Right ventricle myocardium superior (tissue), 1 donor: ENCODE results near the gene PROB1. TPM values are rescaled to one million over a fixed set of nuclear protein-coding genes. Genes with fewer than 3 reads are reported as not detected.
"Not testable (repeated sequence)": the region's sequence is repeated elsewhere in the genome, so short reads cannot be mapped to it uniquely, and the experiment has no call there.

ENCODE experiments used
- ATAC-seq: fragments of 200-7000 bp; cut with Tn5 transposase; one replicate; pipeline ENCODE4 v1.9.1; 2020; ENCODE audit warnings: mild to moderate bottlenecking; ENCODE audit not compliant: poor library complexity
- DNase-seq: peaks from one replicate; pipeline ENCODE4 v3.0.0-alpha.2; 2020
- intact Hi-C: fragments of 100-400 bp; cut with DNase I; formaldehyde crosslinking; loops from one replicate; pipeline ENCODE4 v1.11.2; 2022
- total RNA-seq: library from RNA; stranded (reverse); fragmentation: NEBNext Ultra II Directional; extraction: Animal tissue kit (Norgen Biotek cat#: 25700); gene quantifications from one replicate; pipeline ENCODE4 v1.2.1, GENCODE V29; 2021
- donor health status: DM: no; HTN: yes; CAD: no; lungs with severe emphysema.

The PROB1 gene
- total RNA-seq, 1 donor from 2014 or later, result 50.3 TPM

DNA sequence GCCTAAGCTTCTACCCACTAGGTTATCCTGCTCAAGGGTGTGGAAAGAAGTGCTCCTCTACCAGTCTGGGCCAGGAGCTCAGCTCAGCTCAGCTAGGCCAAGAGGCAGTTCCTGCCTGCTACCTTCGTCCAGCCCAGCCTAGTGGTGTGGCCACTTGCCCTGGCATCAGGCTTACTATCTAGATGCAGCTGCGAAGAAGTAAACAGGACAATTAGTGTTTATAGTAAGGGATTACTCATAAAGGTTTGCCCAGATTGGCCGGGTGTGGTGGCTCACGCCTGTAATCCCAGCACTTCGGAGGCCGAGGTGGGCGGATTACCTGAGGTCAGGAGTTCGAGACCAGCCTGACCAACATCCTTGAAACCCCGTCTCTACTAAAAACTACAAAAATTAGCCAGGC, 21.7 kb upstream of the PROB1 start:
- intact Hi-C loops, result loop anchor here (10.0 kb wide), 1 partner anchor 122 kb away; the partner anchor contains the start of gene MATR3

DNA sequence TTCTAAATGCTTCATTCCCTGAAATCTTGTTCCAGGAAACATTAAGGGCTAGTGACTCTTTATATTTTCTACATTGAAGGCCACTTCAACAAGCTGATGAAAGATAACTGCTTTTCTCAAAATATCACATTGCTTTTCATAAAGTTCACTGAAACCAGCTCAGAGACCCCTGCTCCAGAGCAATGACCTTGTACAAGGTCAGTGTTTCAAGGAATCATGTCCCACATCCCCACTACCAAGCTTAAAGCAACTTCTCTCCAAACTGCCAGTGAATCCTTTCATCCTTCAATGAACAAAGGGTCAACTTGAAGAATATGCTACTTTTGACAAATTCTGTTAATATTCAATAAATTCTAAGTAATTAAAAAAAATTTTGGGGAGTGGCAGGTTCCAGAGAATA, 21.0 kb upstream of the PROB1 start:
- ATAC-seq (no peak), DNase-seq (no peak)
- intact Hi-C loops, result loop anchor here (10.0 kb wide), 1 partner anchor 121 kb away; the partner anchor contains the start of gene MATR3

More for the DNA sequence above, 21.7 kb upstream of the PROB1 start:
- ATAC-seq (no peak), DNase-seq (no peak)

DNA sequence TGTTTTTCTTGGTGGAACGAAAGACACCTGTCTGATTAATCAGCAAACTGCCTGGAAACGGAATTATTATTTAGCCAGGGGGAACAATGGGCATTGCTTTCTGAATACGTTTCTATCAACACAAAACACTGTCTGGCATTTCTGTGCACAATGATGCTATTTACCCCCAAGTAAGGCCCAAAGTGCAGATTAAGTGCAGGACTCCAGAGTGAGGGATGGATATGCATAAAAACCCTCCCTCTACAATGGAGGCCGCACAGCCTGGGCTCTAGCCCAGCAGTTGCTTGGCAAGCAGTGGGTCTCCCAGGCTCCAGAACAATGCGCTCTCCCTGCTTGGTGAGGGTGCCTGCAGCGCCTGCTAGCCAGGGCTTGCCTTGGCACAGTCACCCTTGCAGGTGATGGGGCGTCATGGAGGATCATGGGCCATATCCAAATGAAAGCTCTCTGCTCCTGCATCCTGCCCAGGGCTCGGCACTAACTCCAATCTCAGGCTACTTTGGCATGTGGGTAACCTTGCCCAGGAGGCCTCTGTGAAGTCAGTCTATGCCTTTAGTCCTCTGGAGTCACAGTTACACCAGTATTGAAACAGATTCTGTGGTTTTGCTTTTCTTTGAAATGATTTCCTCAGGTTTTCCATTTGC, 20.4 kb upstream of the PROB1 start:
- intact Hi-C loops, result loop anchor here (10.0 kb wide), 1 partner anchor 121 kb away; the partner anchor contains the start of gene MATR3

DNA sequence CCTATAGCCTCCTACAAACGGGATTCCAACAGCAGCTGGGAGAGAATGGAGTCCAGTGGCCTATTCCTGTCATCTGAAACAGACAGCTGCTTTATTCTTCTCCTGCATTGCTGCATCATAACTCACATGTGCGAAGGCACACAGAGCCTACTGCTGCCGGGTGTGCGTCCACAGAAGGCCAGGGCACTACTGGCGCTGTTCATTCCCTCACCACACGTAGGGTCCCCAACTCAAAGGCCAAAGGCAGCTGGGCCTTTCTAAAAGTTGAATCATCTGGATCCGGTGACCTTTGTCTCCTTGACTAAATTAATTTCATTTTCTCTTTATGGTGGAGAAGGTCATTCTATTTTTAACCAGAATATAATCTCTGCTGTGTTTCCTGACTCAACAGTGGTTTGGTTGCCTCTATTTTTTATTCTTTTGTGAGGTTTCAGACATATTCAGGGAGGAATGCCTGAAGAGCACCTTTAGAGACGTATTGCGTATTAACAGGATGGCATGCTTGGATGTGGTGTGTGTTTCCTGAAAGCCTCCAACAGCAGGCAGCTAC, 19.8 kb upstream of the PROB1 start:
- intact Hi-C loops, result loop anchor here (10.0 kb wide), 1 partner anchor 120 kb away; the partner anchor contains the start of gene MATR3
- no peak for ATAC-seq
- DNase-seq, result no peak

More for the DNA sequence above, 20.4 kb upstream of the PROB1 start:
- peak; percentile 74 for DNase-seq
- peak; percentile 67 for ATAC-seq

DNA sequence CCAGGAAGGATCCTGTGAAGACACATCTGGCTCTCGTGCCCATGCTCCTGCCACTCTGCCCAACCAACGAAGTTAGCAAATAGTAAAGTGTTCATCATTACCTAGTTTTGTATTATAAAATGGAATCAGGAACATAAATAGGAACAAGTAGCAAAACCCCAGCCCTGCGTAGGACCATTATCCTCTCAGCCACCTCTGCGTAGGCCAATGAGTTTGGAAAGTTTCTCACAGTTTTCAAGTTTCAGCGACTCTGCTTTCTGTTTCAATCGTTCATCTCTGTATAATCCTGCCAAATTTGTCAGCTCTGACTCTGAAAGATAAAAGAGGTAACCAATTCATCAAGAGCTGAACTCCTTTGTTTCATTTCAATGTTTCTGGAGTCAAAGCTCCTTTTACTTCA, 19.1 kb upstream of the PROB1 start:
- ATAC-seq (no peak), DNase-seq (no peak)
- intact Hi-C loops, result loop anchor here (10.0 kb wide), 1 partner anchor 119 kb away; the partner anchor contains the start of gene MATR3

DNA sequence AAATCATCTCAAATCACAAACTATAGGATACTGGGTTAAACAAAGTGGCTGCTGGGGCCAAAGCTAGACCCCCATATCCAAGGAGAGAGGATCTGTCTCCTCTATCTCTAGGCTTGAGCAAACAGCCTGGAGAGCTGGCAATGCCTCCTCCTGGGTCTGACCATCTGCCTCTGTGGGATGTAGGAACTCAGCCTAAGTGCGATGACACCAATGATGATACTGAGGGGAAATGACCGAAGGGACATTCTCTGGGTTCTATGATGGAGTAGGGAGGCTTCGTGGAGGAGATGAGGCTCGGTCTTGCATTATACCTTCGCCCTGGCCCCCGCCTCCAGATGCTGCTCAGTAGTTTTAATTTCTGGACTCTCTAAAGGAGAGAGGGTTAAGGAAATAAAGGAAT, 18.2 kb upstream of the PROB1 start:
- DNase-seq (no peak), ATAC-seq (no peak)
- intact Hi-C loops, result loop anchor here (10.0 kb wide), 1 partner anchor 118 kb away; the partner anchor contains the start of gene MATR3

DNA sequence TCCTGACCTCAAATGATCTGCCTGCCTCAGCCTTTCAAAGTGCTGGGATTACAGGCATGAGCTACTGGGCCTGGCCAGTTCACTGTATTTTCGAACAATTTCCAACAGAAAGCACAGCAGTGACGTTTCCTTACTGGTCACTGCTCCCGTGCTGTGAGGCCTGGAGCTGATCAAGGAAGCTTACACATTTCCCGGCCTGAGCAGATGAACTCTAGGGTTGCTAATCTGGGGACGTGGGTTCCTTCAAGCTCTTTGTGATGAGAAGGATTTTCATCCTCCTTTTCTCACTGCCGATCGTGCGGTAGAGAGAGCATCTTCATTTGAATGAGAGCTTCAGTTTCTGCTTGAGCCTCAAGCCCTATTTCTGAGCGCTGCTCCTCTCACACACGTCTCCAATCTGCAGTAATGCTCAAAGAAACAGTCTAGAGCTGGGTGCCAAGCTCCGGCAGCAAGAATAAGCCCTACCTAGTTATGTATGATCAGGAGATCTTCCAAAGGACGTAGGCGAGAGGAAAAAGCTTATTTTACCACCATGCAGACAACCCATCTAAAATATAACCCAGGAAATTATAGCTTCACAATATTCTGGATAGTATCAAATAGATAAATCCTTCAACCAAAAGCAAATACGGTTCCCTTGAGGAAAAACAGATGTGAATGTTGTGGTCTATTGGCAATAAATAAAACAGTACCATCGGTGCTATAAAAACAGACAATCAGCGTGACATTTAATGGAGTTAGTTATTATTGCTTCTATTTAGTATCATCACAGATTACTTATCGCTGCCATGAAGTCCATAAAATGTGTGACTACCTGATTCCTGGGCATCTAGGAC, 16.3 kb upstream of the PROB1 start:
- intact Hi-C loops, result loop anchor here (10.0 kb wide), 1 partner anchor 116 kb away; the partner anchor contains the start of gene MATR3
- ATAC-seq (no peak), DNase-seq (no peak)

DNA sequence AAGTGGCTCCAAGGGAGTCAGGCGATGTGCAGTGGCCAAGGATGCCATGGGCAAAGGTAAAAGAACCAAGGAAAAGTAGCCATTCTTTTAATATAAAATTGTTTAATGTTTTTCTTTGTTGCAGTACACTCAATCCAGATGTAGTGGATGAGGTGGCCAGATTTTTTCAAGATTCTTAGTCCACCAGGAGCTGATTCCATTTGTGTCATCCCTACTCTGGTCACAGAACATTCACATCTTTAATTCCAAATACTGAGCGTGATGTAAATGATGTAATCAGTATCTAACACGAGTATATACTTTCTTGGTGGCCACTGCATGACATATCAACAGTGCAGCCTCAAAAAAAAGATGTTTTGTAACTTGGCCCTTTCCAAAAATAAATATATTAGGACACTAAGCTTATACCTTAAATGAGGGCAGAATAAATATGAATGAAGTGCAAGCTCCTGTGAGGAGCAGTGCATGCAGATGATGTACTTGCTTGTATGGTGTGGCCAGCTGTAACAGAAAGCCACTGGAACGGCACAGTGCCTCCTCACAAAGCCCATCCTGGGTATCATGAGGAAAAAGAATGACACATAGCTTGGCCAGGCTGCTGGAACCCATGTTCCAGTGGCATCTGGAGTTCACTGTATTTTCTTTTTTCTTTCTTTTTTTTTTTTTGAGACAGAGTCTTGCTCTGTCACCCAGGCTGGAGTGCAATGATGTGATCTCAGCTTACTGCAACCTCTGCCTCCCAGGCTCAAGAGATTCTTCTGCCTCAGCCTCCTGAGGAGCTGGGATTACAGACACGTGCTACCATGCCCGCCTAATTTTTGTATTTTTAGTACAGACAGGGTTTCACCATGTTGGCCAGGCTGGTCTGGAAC, 15.5 kb upstream of the PROB1 start:
- DNase-seq (no peak), ATAC-seq (no peak)
- intact Hi-C loops, result loop anchor here (10.0 kb wide), 1 partner anchor 116 kb away; the partner anchor contains the start of gene MATR3

DNA sequence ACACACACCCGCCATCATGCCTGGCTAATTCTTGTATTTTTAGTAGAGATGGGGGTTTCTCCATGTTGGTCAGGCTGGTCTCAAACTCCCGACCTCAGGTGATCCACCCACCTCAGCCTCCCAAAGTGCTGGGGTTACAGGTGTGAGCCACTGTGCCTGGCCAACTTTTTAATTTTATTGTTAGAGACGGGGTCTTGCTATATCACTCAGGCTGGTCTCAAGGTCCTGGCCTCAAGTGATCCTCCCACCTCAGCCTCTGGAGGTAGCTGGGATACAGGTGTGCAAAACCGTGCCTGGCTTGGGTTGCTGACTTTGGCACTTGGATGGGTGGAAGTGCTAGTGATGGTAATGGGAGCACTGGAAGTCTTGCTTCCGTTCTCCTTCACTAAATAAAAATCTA, 14.2 kb upstream of the PROB1 start:
- intact Hi-C loops, ATAC-seq, DNase-seq: not testable (repeated sequence)

DNA sequence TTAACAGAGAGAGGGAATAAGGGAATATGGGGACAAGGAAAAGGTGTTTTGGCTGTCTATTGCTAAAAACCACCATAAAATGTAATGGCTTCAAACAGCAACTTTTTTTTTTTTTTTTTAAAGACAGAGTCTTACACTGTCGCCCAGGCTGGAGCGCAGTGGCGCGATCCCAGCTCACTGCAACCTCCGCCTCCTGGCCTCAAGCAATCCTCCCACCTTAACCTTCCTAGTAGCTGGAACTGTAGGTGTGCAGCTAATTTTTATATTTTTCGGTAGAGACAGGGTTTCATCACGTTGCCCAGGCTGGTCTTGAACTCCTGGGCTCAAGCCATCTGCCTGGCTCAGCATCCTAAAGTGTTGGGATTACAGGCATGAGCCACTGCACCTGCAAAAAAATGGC, 13.3 kb upstream of the PROB1 start:
- intact Hi-C loops, result no loop called here
- DNase-seq, result no peak
- no peak for ATAC-seq

DNA sequence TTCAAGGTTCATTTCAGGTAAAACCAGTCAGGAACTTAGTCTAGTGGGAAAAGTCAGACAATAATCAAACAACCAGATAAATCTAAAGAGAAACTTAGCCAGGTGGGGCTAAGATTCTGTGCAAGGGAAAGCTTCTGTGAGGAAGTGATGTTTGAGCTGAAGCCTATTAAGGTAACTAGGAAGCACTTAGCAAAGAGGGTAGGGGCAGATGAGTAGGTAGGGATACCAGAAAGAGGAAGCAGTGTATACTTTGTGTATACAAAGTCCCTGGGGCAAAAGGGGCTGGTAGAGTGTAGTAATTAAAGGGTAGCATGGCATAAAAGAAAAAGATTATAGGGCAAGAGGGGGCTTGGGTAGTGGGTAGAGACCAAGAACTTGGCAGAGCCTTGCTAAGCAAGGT, 12.6 kb upstream of the PROB1 start:
- ATAC-seq, result no peak
- intact Hi-C loops, result no loop called here
- no peak for DNase-seq

DNA sequence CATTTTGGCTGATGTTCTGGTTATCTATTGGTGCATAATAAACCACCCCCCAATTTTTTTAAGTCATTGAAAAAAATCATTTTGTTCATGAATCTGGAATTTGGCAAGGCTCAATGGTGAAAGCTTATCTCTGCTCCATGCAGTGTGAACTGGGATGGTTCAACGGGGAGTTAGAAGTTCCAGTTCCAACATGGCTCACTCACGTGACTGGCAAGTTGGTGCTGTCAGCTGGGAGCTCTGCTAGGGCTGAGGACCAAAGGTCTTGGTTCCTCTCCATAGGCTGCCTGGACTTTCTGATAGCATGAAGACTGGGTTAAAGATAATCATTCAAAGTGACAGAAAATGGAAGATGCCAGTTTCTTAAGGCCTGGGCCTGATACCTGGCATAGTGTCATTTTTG, 12.1 kb upstream of the PROB1 start:
- ATAC-seq, result no peak
- intact Hi-C loops, result no loop called here

DNA sequence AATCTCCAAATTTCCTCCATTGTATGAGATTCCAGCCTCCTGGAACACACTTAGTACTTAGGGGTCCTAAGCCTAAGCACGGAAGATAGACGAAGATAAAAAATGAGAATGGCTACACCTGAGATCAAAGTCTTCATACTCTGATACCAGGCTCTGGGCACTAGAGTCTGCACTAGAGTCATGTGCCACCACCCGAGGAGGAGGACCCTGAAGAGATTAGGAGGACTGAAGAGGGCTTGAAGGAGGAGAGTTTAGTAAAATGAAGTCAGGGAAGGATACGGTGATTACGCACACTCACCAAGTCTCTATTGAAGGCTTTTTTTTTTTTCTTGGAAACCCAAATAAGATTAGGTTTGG, 9.6 kb upstream of the PROB1 start:
- no peak for DNase-seq
- intact Hi-C loops, result no loop called here
- ATAC-seq, result no peak

More for the DNA sequence above, 12.1 kb upstream of the PROB1 start:
- no peak for DNase-seq

DNA sequence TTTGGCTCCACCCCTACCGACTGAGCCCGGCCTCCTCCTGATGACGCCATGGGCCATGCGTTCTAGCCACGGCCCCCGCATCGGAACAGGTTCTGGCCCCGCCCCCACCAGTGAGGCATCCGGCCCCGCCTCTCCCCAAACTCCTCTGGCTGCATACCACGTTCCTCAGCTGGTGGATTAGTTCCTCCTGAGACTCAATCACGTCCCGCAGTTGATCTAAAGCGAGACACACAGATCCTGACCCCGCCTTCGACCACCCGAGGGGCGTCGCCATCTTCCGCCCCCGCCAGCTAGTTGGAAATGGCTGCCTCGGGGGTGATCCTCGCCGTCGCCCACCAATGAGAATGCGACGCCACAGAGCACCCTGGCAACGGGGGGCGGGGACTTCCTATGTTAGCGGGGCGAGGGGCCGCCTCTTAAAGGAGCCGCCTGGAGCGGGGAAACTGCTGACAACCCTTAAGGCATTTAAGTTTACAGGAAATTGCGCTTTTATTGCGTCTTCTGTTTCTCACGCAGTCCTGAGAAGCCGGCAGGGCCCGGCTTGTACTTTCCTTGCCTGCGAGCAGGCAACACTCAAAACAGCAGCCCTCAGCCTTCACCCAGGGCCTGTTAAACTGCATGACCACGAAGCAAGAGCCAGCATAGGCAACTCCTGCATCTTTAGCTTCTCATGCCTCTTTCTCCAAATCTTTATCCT, 9.0 kb upstream of the PROB1 start, which contains the start of gene SPATA24:
TSS of gene SPATA24 (minus strand) at position 303 of the 697 bp plus-strand sequence. CDS start at position 274, 29 bp downstream.
- intact Hi-C loops, result no loop called here

DNA sequence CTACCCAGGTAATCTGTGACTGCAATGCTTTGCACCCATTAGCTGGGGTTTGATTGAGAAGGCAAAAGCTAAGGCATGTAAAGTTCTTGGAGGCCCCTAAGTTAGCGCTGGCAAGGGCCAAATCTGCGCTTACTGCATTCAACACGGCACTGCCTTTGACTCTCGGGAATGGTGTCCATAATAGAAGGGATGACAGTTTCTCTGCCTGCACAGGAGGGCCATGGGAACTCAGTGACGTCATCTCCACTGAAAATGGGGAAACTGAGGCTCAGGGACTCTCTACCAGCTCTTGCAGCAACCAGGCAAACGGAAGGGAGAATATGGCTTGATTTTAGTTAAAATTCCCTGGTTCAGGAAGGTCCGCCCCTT, 8.5 kb upstream of the PROB1 start:
- no peak for DNase-seq
- ATAC-seq, result peak; percentile 7
- intact Hi-C loops, result no loop called here

More for the DNA sequence above, 9.0 kb upstream of the PROB1 start, which contains the start of gene SPATA24:
- peak; percentile 99 for DNase-seq
- ATAC-seq, result peak; percentile 97

DNA sequence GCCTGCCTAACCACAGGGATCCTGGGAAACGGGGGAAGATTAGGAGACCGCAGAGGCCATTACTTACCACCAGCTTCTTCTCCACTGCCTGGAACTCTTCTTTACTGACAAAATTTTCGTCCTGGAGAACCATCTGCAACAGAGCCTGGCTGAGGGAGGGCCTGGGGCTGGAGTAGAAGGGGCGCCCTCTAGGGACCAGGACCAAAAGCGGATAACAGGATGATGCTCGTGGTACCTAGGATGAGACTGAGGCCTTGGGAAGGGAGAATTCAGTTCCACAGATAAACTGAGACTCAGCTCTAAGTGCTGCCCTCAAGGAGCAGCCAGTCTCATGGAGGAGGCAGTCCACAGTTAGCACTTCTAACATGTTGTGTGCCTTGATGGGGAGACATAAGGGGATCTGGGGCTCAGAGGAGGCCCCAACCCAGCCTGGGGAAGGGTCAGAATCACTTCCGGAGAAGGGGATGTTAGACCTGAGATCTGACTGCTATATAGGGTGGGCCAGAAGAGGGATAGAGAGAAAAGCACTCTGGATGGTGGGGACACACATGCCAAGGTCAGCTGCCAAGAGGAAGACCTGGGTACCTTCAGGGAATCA, 7.8 kb upstream of the PROB1 start:
- DNase-seq, result peak; percentile 35
- ATAC-seq, result no peak
- intact Hi-C loops, result no loop called here

DNA sequence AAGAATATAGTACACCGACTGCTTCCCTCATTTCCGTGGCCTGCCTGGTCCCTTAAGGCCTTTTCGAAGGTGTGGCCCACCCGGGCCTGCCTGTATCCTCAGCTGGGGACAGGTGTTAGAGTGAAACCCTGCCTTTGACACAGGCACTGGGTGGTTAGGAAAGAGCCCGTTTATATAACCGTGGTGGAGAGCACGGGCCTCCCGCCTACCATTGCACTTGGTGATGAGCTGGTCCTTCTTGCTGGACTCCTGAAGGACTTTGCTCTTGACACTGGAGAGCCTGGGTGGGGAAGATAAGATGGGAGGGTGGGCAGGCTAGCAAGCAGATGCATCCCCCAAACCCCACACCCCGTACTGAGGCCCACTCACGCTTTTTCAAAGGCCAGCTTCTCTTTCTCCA, 6.6 kb upstream of the PROB1 start:
- intact Hi-C loops, result no loop called here
- ATAC-seq, result no peak
- peak; percentile 28 for DNase-seq
